D721Med (cell line): ENCODE data around the gene AUH.
"Not testable (repeated sequence)": the region's sequence is repeated elsewhere in the genome, so short reads cannot be mapped to it uniquely, and the experiment has no call there.

Experiments
- DNase-seq: peaks from one replicate; pipeline ENCODE4 v3.0.0; 2011; ENCODE audit warnings: low spot score; ENCODE audit not compliant: insufficient read length
- FAIRE-seq: peaks from 2 replicates; lab custom pipeline; 2011; peaks lifted over from hg19 to GRCh38; lab: Jason Lieb, UNC
- TF ChIP-seq, protein P1 (sequence below): IDR thresholded peaks from 2 replicates; pipeline ENCODE4 v1.5.1; 2012; ENCODE audit warnings: mild to moderate bottlenecking, control low read depth; ENCODE audit not compliant: insufficient read depth; ENCODE audit errors: missing control alignments

The AUH gene

DNA sequence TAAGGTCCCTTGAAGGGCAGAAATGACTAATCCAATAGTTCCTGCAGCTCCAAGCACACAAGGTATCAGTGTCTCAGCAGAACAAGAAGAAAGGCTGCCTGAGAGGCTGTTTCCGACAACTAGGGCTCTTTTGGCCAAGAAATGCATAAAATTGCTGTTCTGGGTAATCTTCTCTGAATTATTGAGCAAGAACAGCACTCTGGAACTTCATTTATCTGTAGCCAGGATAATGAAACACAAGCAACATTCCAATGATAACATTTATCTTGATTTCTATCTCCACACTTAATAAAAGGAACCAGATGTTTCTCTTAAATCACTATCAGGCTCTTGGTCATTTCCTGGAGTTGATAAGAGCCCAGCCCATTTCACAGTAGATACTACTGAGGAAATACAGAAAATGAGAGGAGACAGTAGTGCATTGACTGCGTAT lies 17.0 kb upstream of the AUH start:
- DNase-seq (no peak), FAIRE-seq (no peak)
- TF ChIP-seq, protein P1, sequence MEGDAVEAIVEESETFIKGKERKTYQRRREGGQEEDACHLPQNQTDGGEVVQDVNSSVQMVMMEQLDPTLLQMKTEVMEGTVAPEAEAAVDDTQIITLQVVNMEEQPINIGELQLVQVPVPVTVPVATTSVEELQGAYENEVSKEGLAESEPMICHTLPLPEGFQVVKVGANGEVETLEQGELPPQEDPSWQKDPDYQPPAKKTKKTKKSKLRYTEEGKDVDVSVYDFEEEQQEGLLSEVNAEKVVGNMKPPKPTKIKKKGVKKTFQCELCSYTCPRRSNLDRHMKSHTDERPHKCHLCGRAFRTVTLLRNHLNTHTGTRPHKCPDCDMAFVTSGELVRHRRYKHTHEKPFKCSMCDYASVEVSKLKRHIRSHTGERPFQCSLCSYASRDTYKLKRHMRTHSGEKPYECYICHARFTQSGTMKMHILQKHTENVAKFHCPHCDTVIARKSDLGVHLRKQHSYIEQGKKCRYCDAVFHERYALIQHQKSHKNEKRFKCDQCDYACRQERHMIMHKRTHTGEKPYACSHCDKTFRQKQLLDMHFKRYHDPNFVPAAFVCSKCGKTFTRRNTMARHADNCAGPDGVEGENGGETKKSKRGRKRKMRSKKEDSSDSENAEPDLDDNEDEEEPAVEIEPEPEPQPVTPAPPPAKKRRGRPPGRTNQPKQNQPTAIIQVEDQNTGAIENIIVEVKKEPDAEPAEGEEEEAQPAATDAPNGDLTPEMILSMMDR = no peak

- DNase-seq, FAIRE-seq: not testable (repeated sequence)
Observed at GRCh38 chr9:91378054-91378453, 16.3 kb upstream of the AUH start.

DNA sequence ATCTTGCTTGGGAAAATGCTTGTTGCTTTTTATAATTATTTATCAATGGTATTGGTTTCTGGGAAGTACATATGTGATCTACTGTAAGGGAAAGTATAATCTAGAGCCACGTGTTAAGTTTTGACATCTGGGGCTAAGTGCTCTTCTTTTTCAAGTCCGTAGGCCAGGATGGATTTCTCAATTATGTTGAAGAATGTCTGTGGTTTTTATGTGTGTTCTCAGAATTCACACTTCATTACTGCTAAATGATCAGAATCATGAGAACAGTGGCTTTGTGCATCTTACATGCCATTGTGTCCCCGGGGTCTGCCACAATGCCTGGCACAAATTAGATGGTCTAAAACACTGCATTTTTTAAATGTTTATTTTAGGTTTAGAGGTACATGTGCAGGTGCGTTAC lies 14.5 kb upstream of the AUH start:
- DNase-seq (no peak), FAIRE-seq (no peak)
- TF ChIP-seq, protein P1 = no peak

DNA sequence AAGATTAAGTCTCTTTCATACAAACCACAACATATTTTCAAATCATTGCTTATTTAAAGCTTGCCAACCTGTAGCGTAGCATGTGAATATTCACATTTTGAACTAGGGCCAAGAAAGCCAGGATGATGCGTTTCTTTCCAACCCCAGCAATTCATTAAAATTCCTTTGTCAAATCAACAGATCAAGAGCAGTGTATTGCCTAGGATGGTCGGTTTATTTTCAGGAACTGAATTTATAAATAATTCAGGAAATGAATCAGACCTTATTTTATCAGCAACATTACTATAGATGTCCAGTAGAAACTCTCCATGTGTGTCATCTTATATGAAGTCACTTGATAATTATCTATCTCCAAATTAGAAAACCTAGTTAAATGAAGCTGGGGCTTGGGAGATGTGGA lies 13.2 kb upstream of the AUH start:
- FAIRE-seq (no peak), DNase-seq (no peak)
- TF ChIP-seq, protein P1 = no peak

GRCh38 chr9:91371894-91372293 lies 10.2 kb upstream of the AUH start:
- TF ChIP-seq, protein P1 = no peak
- FAIRE-seq (no peak), DNase-seq (no peak)

GRCh38 chr9:91370006-91370405 lies 8.3 kb upstream of the AUH start:
- FAIRE-seq, DNase-seq: not testable (repeated sequence)

DNA sequence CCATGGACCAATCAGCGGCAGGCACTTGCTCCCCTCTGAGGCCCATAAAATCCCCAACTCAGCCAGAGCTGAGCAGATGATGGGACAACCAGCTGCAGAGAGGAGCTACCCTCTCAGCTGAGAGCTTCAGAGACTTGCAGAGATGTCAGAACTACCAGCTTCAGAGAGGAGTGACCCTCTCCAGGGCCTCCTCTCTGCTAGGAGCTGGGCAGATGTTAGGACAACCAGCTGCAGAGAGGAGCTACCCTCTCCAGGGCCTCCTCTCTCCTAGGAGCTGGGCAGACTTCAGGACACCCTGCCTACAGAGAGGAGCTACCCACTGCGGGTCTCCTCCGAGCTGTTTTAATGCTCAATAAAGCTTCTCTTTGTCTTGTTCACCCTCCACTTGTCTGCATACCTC lies 3.0 kb upstream of the AUH start:
- TF ChIP-seq, protein P1 = no peak
- DNase-seq (no peak), FAIRE-seq (no peak)

- FAIRE-seq = no peak
- DNase-seq = no peak
Observed at GRCh38 chr9:91364005-91364404, 2.3 kb upstream of the AUH start.

More at GRCh38 chr9:91364005-91364404, 2.3 kb upstream of the AUH start:
- TF ChIP-seq, protein P1 = no peak
